Body of pancreas (tissue), 4 donors: ENCODE measurements around the gene MYADM.

ENCODE experiments used
- POLR2A ChIP-seq, 3 donors: fragments of 450-650 bp; IDR thresholded peaks; one replicate each; pipeline ENCODE4 v1.6.1; 2016; ENCODE audit warnings: antibody characterized with exemption in 3 of 3, mild to moderate bottlenecking in 2 of 3
- TF ChIP-seq, protein P1 (sequence below), 7 experiments: fragments of 450-650 bp in 4 of 7; fragments of 200-600 bp in 3 of 7; sonication (generic) in 3 of 7; IDR thresholded peaks; one replicate each; pipeline ENCODE4 v1.5.1; 2016 to 2019; ENCODE audit warnings: antibody characterized with exemption in 7 of 7

DNA sequence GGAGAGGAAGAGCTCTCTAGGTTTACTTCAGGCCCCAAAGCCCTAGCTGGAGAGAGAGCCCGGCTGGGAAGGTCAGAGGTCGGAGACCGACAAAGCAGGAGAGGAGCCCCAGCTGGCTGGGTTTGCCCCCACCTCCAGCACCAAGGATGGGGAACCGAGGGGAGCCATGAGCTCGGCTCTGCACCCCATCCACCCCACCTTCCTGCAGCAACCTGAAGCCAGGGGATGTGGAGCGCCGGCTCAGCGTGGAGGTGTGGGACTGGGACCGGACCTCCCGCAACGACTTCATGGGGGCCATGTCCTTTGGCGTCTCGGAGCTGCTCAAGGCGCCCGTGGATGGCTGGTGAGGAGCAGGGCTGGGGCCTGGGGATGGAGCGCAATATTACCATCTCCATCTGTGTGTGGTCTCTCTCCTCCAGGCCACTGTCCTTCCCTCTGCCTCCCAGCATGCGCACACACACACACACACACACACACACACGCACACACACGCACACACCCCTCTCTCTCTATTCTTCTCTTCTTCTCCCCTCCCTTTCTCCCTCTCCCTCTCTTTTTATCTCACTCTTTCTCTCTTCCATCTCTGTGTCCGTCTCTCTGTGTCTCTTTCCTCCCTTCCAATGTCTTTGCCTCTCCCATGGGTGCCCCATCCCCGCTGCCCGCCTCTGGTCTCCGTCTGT lies 24.8 kb downstream of the MYADM start:
- no peak for TF ChIP-seq POLR2A (IDR thresholded peaks at IDR 0.05)
- TF ChIP-seq, protein P1, sequence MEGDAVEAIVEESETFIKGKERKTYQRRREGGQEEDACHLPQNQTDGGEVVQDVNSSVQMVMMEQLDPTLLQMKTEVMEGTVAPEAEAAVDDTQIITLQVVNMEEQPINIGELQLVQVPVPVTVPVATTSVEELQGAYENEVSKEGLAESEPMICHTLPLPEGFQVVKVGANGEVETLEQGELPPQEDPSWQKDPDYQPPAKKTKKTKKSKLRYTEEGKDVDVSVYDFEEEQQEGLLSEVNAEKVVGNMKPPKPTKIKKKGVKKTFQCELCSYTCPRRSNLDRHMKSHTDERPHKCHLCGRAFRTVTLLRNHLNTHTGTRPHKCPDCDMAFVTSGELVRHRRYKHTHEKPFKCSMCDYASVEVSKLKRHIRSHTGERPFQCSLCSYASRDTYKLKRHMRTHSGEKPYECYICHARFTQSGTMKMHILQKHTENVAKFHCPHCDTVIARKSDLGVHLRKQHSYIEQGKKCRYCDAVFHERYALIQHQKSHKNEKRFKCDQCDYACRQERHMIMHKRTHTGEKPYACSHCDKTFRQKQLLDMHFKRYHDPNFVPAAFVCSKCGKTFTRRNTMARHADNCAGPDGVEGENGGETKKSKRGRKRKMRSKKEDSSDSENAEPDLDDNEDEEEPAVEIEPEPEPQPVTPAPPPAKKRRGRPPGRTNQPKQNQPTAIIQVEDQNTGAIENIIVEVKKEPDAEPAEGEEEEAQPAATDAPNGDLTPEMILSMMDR (IDR thresholded peaks at IDR 0.05) = no peak
